ENCODE results near the gene TMUB2. TPM values are rescaled to one million over a fixed set of nuclear protein-coding genes. Genes with fewer than 3 reads are reported as not detected.
A peak's percentile ranks its signal among the peaks of the same experiment; 100 is the strongest.

Gene TMUB2
- polyA plus RNA-seq, 1 experiment: 64.0 TPM

DNA sequence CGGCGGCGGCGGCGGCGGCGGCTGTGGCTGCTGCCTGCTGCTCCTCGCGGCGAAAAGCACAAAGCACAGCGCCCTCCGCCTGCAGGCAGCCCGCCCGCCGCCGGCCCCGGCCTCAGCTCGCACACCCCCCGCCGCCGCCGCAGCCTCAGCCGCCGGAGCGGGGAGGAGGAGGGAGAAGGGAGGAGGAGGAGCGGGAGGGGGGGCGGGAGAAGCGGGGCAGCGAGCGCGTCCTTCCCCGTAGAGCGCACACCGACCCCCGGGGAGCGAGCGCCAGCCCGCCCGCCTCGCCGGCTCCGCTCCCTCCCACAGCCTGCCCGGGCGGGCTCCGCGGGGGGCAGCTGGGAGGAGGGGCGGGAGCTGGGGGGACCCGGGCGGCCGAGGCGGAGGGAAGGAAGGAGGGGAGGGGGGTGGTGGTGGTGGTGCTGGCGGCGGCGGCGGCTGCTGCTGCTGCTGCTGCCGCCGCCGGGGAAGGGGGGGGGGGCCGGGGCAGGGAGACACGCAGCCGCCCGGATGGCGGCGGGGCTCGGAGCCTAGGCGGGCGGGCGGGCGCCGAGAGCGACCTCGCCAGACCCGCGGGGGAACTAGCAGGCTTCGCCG, 32.9 kb downstream of the TMUB2 start, which contains the start of gene UBTF:
Gene UBTF (minus strand): TSS at position 60 of the 597 bp plus-strand sequence. CDS start 1,446 bp downstream, outside the sequence.
- ChIA-PET CTCF (interaction anchor here (1.1 to 3.7 kb wide), 4 partner anchors 9 to 126 kb away, joined by 3 to 27 read pairs (median 4); partner anchors contain the start of genes GRN and TMUB2), POLR2A (interaction anchor here (0.6 kb wide), 1 partner anchor 97 kb away, joined by 10 read pairs; no protein-coding TSS in a partner anchor)
- no peak for TF ChIP-seq CTCF (IDR thresholded peaks at IDR 0.05; ENCODE audit: insufficient read depth, low read depth, low read length)
- DNase-seq (ENCODE audit: low read depth): no peak
- Histone ChIP-seq H3K27me3 (ENCODE audit: control insufficient read depth, insufficient read depth, low read length) (no peaks in the 10 kb centered on the region), H3K36me3 (ENCODE audit: control insufficient read depth, insufficient read depth, low read length) (peaks cover 20% of the 10 kb centered on the region), H3K4me3 (ENCODE audit: low read depth, low read length) (peak within 1 kb of the TSS; percentile 92)

GRCh38 chr17:44220213-44221083, 33.7 kb downstream of the TMUB2 start:
- POLR2A ChIA-PET: no interaction called here
- DNase-seq (ENCODE audit: low read depth): no peak
- Histone ChIP-seq H3K4me3 (ENCODE audit: low read depth, low read length) (peak overlapping the region; percentile 92), H3K36me3 (ENCODE audit: control insufficient read depth, insufficient read depth, low read length) (peaks cover 12% of the 10 kb centered on the region), H3K27me3 (ENCODE audit: control insufficient read depth, insufficient read depth, low read length) (no peaks in the 10 kb centered on the region)
- no peak for TF ChIP-seq CTCF (IDR thresholded peaks at IDR 0.05; ENCODE audit: insufficient read depth, low read depth, low read length)
- CTCF ChIA-PET: interaction anchor here (1.1 to 3.7 kb wide), 8 partner anchors 10 to 125 kb away, joined by 3 to 27 read pairs (median 4); partner anchors contain the start of genes GRN and TMUB2

DNA sequence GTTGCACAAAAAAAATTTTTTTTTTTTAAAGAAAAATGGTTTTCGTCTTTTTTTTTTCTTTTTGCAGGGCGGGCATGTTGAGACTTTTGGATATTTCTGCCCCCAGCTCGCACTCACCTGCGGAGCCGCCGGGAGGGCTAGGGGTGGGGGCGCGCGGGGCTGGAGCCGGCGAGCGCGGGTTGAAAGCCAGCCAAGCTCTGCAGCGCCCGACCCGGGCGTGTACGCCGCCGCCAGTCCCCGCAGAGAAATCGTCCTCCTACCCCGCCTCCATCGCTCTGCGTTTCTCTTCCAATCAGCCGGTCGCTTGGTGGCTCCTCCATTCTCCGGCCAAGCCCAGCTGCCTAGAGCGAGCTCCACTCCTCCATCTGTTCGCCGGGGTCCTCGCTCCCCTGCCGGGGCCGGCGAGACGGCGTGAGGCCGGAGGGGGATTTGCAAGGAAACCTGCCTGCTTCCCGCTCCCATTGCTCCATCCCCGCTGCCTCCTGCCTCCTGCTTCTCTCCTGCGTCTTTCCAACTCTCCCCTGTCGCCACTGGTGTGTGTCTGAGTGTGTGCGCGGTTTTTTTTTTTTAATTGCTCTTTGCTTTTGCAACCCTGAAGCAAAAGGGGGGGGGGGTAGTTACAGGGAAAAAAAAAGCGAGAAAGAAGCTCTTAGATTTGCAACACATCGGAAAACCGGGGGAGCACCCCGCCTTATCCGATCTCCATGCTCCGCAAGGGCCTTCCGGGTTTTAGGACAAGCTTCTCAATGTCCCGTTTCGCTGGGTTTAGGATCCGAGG, 34.5 kb downstream of the TMUB2 start:
- Histone ChIP-seq H3K4me3 (ENCODE audit: low read depth, low read length) (peak overlapping the region; percentile 92), H3K36me3 (ENCODE audit: control insufficient read depth, insufficient read depth, low read length) (peaks cover 5% of the 10 kb centered on the region), H3K27me3 (ENCODE audit: control insufficient read depth, insufficient read depth, low read length) (no peaks in the 10 kb centered on the region)
- ChIA-PET CTCF (interaction anchor here (0.6 to 3.7 kb wide), 15 partner anchors 11 to 532 kb away, joined by 3 to 27 read pairs (median 4); partner anchors contain the start of genes FAM171A2, GRN, RUNDC3A and SLC25A39), POLR2A (interaction anchor here (0.7 kb wide), 1 partner anchor 100 kb away, joined by 4 read pairs; no protein-coding TSS in a partner anchor)
- TF ChIP-seq CTCF (IDR thresholded peaks at IDR 0.05; ENCODE audit: insufficient read depth, low read depth, low read length): 0 out of 2 replicates have a peak, but pooled peaks have one; percentile 2
- no peak for DNase-seq (ENCODE audit: low read depth)

- DNase-seq (ENCODE audit: low read depth): no peak
- ChIA-PET CTCF (interaction anchor here (0.6 to 3.7 kb wide), 14 partner anchors 11 to 532 kb away, joined by 3 to 27 read pairs (median 4); partner anchors contain the start of genes FAM171A2, GRN, RUNDC3A and SLC25A39), POLR2A (interaction anchor here (0.5 to 0.7 kb wide), 2 partner anchors 36 to 99 kb away, joined by 3 to 4 read pairs; no protein-coding TSS in a partner anchor)
- Histone ChIP-seq H3K36me3 (ENCODE audit: control insufficient read depth, insufficient read depth, low read length) (peaks cover under 1% of the 10 kb centered on the region; the same call in 1 of the 2 replicates), H3K27me3 (ENCODE audit: control insufficient read depth, insufficient read depth, low read length) (no peaks in the 10 kb centered on the region), H3K4me3 (ENCODE audit: low read depth, low read length) (peak overlapping the region; percentile 92)
- no peak for TF ChIP-seq CTCF (IDR thresholded peaks at IDR 0.05; ENCODE audit: insufficient read depth, low read depth, low read length)
Measured at GRCh38 chr17:44221862-44222111, 35.0 kb downstream of the TMUB2 start.

Data from BJ (cell line).